GM10847 (cell line): ENCODE results near the gene AMELY.

Source experiments
- POLR2A ChIP-seq: IDR thresholded peaks from 2 replicates; pipeline ENCODE4 v1.6.1; 2011; ENCODE audit not compliant: insufficient read length; ENCODE audit errors: extremely low read depth

The AMELY gene

GRCh38 chrY:6849384-6849783 lies 62.2 kb downstream of the AMELY start:
- TF ChIP-seq POLR2A, result no peak
